GM21528 (cell line): ENCODE measurements around the gene EFCC1.
"Not testable (repeated sequence)": the region's sequence is repeated elsewhere in the genome, so short reads cannot be mapped to it uniquely, and the experiment has no call there.

Experiments
- ATAC-seq: cut with Tn5 transposase; IDR thresholded peaks from one replicate; pipeline ENCODE4 v1.9.1; 2021; ENCODE audit warnings: mild to moderate bottlenecking, moderate library complexity; ENCODE audit not compliant: unreplicated experiment, low FRiP score

The EFCC1 gene

GRCh38 chr3:129050556-129051295, 49.6 kb downstream of the EFCC1 start:
- no peak for ATAC-seq

- ATAC-seq = no peak
Measured at GRCh38 chr3:129051871-129052340, 50.8 kb downstream of the EFCC1 start.

- ATAC-seq = no peak
Measured at GRCh38 chr3:129052675-129053074, 51.6 kb downstream of the EFCC1 start.

GRCh38 chr3:129054605-129055104, 53.6 kb downstream of the EFCC1 start:
- ATAC-seq = no peak

GRCh38 chr3:129056451-129057173, 55.5 kb downstream of the EFCC1 start:
- ATAC-seq = no peak

GRCh38 chr3:129057249-129057648, 56.1 kb downstream of the EFCC1 start:
- ATAC-seq = no peak

- no peak for ATAC-seq
Measured at GRCh38 chr3:129058441-129059200, 57.5 kb downstream of the EFCC1 start.

- ATAC-seq = no peak
Measured at GRCh38 chr3:129059311-129059958, 58.3 kb downstream of the EFCC1 start.

GRCh38 chr3:129060276-129061022, 59.3 kb downstream of the EFCC1 start, which contains the start of gene GP9:
TSS of gene GP9 (plus strand) at chr3:129060779. CDS start at chr3:129061740, 961 bp downstream.
- no peak for ATAC-seq

GRCh38 chr3:129061023-129061887, 60.2 kb downstream of the EFCC1 start:
- no peak for ATAC-seq

GRCh38 chr3:129061888-129062834, 61.1 kb downstream of the EFCC1 start:
- no peak for ATAC-seq

GRCh38 chr3:129063091-129063640, 62.1 kb downstream of the EFCC1 start:
- ATAC-seq = no peak

- no peak for ATAC-seq
Measured at GRCh38 chr3:129063841-129064482, 62.9 kb downstream of the EFCC1 start.

GRCh38 chr3:129065016-129065719, 64.1 kb downstream of the EFCC1 start:
- no peak for ATAC-seq

GRCh38 chr3:129065720-129066073, 64.6 kb downstream of the EFCC1 start:
- no peak for ATAC-seq

GRCh38 chr3:129067719-129068118, 66.6 kb downstream of the EFCC1 start:
- not testable (repeated sequence) for ATAC-seq
